Large intestine (tissue), 3 donors: Measurements from ENCODE around the gene SLC39A6. TPM values are rescaled to one million over a fixed set of nuclear protein-coding genes. Genes with fewer than 3 reads are reported as not detected.

Experiments
- DNase-seq, 2 donors: peaks; one replicate each; pipeline versions ENCODE4 v3.0.0 to v3.0.0-alpha.2; 2013
- H3K27ac ChIP-seq: one replicate; pipeline ENCODE4 v1.5.1; 2013; ENCODE audit warnings: low read length
- H3K27me3 ChIP-seq: 2 replicates; pipeline ENCODE4 v1.6.1; 2013; ENCODE audit warnings: low read length; ENCODE audit not compliant: control insufficient read depth, insufficient read depth
- H3K36me3 ChIP-seq: 2 replicates; pipeline ENCODE4 v1.6.1; 2013; ENCODE audit warnings: low read length; ENCODE audit not compliant: control insufficient read depth, insufficient read depth
- H3K4me1 ChIP-seq: one replicate; pipeline ENCODE4 v1.6.1; 2013; ENCODE audit warnings: low read length; ENCODE audit not compliant: control insufficient read depth, insufficient read depth
- H3K4me3 ChIP-seq: one replicate; pipeline ENCODE4 v1.5.1; 2013; ENCODE audit warnings: low read length
- H3K9me3 ChIP-seq: one replicate; pipeline ENCODE4 v1.6.1; 2013; ENCODE audit warnings: mild to moderate bottlenecking, low read depth, low read length, moderate library complexity; ENCODE audit not compliant: control insufficient read depth
- WGBS: methylation state at CpG from one replicate; pipeline ENCODE4 v1.1.5; 2013; ENCODE audit warnings: low lambda C conversion rate; ENCODE audit not compliant: insufficient coverage; 5-methylcytosine and 5-hydroxymethylcytosine counted together
- polyA plus RNA-seq: library from polyadenylated mRNA; unstranded; fragments of 120-200 nt; gene quantifications from one replicate; pipeline ENCODE4 v1.2.1, GENCODE V29; 2013

The SLC39A6 gene
- polyA plus RNA-seq, 1 donor, result 19.9 TPM

- Histone ChIP-seq H3K4me3 (no peak overlapping the region), H3K27me3 (no peaks in the 10 kb centered on the region), H3K9me3 (no peaks in the 10 kb centered on the region), H3K27ac (no peak overlapping the region), H3K36me3 (peaks cover 60% of the 10 kb centered on the region), H3K4me1 (no peaks in the 10 kb centered on the region)
- DNase-seq, result no peak
- WGBS, result no CpG with 5 or more reads among the region's 4 CpGs
Measured at GRCh38 chr18:36141576-36141975, 12.4 kb upstream of the SLC39A6 start.

DNA sequence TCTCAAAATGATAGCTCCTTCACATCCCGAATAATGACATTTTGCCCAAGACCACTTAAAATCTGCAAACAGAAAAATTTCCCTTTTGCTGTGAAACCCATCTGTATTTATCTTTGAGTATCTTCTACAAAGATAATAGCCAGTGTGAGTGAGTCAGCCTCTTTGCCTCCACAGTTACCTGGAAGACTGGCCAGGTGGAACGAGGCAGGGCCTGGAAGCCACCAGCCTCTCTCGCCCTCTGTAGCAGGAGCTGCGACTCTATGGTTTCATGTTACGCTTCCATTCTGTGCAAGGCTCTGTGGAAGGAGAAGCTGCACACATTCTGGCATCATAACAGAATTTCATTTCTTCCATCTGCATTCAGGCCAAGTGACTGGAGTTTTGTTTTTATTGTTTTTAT lies 10.1 kb upstream of the SLC39A6 start:
- Histone ChIP-seq H3K27me3 (no peaks in the 10 kb centered on the region), H3K27ac (no peak overlapping the region), H3K4me1 (no peaks in the 10 kb centered on the region), H3K36me3 (peaks cover 45% of the 10 kb centered on the region), H3K4me3 (no peak overlapping the region), H3K9me3 (no peaks in the 10 kb centered on the region)
- DNase-seq, result no peak
- 100% methylated on average over 3 of the region's 5 CpGs for WGBS

- DNase-seq, result no peak
- H3K27me3 ChIP-seq, result no peaks in the 10 kb centered on the region
- H3K4me3 ChIP-seq, result no peak overlapping the region
- WGBS, result 100% methylated on average over 1 of the region's 1 CpG
- no peaks in the 10 kb centered on the region for H3K4me1 ChIP-seq
- H3K36me3 ChIP-seq, result peaks cover 33% of the 10 kb centered on the region
- H3K27ac ChIP-seq, result no peak overlapping the region
- H3K9me3 ChIP-seq, result no peaks in the 10 kb centered on the region
Measured at GRCh38 chr18:36135264-36135663, 6.1 kb upstream of the SLC39A6 start.

DNA sequence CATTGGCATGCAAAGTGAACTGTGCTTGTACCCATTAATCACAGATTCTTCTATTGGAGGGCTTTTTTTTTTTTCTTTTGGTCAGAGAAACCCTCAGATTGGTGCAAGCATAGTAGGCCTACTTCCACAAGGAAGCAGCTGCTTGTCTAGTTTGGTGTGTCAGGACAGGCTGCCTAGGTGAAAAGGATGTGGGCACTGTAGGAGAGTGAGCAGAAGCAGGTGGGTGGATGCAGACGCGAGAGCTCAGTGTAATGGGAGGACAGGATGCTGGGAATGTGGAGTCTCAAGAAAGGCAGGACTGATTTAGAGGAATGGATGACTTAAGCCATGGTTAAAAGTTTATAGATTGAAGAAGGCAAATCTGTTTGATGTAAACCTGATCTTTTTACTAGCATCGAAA lies 3.6 kb upstream of the SLC39A6 start:
- Histone ChIP-seq H3K36me3 (peaks cover 13% of the 10 kb centered on the region), H3K4me1 (peaks cover 3% of the 10 kb centered on the region), H3K27me3 (no peaks in the 10 kb centered on the region), H3K4me3 (no peak overlapping the region), H3K27ac (no peak overlapping the region), H3K9me3 (peaks cover 4% of the 10 kb centered on the region)
- WGBS, result no CpG with 5 or more reads among the region's 3 CpGs
- DNase-seq, result no peak

GRCh38 chr18:36131692-36132483 lies 2.7 kb upstream of the SLC39A6 start:
- Histone ChIP-seq H3K9me3 (peaks cover 4% of the 10 kb centered on the region), H3K27me3 (no peaks in the 10 kb centered on the region), H3K36me3 (peaks cover 9% of the 10 kb centered on the region), H3K4me3 (no peak overlapping the region), H3K4me1 (peaks cover 3% of the 10 kb centered on the region), H3K27ac (no peak overlapping the region)
- WGBS, result 38% methylated on average over 1 of the region's 9 CpGs
- no peak for DNase-seq

DNA sequence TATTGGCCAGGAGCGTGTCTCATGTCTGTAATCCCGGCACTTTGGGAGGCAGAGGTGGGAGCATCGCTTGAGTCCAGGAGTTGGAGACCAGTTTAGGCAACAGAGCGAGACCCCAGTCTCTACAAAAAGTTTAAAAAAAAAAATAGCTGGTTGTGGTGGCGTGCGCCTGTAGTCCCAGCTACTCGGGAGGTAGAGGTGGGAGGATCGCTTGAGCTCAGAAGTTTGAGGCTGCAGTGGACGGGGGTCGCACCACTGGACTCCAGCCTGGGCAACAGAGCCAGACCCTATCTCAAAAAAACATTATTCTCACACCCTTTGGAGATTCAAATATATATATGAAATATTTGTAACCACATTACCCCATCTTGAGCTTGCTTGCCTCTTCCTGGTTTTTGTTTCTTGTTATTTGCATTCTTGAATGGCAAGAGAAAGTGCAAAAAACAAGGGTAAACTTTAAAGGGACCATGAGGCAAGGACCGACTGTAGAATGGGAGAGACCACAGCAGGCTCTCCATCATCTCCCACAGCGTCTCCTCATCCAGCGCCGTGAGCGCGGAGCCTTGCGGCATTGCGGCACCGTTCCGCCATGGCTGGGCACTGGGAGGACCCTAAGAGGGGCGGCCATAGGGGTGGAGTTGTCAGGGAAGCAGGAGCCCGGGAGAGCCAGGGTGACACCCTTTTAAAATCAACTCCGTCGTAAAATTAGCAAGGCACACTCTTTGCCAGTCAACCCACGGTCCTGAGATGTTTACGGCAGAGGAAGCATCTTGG lies 1.9 kb upstream of the SLC39A6 start:
- H3K36me3 ChIP-seq, result peaks cover 7% of the 10 kb centered on the region
- H3K27ac ChIP-seq, result no peak overlapping the region
- WGBS, result 83% methylated on average over 5 of the region's 26 CpGs
- no peak for DNase-seq
- H3K4me1 ChIP-seq, result peaks cover 3% of the 10 kb centered on the region
- peaks cover 4% of the 10 kb centered on the region for H3K9me3 ChIP-seq
- H3K4me3 ChIP-seq, result peak overlapping the region; percentile 79
- H3K27me3 ChIP-seq, result no peaks in the 10 kb centered on the region

DNA sequence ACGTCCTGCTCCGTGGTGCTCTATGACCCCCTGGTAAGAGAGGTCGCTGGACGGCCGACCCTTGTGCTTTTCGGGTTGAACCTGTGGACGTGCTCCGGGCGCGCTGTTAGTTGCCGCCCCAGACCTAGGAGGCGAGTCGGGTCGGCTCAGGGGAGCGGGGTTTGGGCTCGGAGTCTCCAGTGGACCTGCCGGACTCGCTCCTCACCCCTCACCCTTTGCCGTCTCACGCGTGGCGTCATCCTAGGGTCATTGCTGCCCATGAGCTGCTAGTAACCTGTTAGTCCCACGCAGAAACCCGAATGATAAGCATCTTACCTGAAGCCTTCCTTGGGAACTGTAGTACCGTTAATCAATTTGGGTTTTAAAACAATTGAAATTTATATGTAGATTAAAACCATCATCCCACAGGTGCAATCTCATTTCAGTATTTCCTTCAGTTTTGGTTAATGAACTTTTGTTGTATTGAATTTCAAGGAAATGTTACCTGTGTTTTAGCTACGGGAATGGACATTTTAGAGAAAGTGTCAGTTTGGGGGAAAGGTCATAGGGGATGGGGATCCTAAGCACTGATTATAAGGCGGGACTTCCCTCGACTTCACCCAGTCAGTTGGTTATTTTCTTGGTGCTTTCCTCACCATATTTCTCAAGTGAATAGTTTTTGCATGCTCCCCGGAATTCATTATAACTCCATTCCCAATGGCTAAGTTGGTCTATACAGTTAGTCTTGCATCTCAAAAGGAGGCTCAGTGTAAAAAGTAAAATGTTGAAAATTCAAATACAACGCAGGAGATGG lies 1.1 kb upstream of the SLC39A6 start:
- Histone ChIP-seq H3K9me3 (peaks cover 4% of the 10 kb centered on the region), H3K4me3 (peak overlapping the region; percentile 79), H3K27me3 (no peaks in the 10 kb centered on the region), H3K27ac (peak overlapping the region; percentile 100), H3K36me3 (peaks cover 7% of the 10 kb centered on the region), H3K4me1 (peaks cover 3% of the 10 kb centered on the region)
- 20% methylated on average over 2 of the region's 30 CpGs for WGBS
- DNase-seq, result no peak

- no CpG with 5 or more reads among the region's 37 CpGs for WGBS
- no peak for DNase-seq
- Histone ChIP-seq H3K4me3 (peak overlapping the region; percentile 79), H3K27ac (peak overlapping the region; percentile 100), H3K27me3 (no peaks in the 10 kb centered on the region), H3K4me1 (peaks cover 3% of the 10 kb centered on the region), H3K36me3 (peaks cover 8% of the 10 kb centered on the region), H3K9me3 (peaks cover 4% of the 10 kb centered on the region)
Measured at GRCh38 chr18:36128907-36129299, 237 bp downstream of the SLC39A6 start.

DNA sequence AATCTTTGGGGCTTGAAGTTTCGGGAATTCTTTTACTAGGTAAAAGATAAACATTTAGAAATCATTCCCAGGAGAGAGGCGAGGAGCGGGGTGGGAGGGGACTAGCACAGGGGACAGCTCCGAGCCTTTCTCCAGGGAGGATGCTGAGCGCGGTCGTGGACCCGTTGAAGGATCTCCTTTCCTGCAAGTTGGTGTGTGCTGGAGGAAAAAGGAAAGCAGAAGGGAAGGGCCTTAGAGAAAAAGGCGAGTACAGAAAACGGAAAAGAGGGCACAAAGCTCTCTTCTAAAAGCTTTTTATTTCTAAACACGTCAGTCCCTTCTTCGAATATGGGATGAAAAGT lies 640 bp downstream of the SLC39A6 start:
- WGBS, result 0% methylated on average over 4 of the region's 12 CpGs
- H3K4me3 ChIP-seq, result peak overlapping the region; percentile 79
- peaks cover 3% of the 10 kb centered on the region for H3K4me1 ChIP-seq
- H3K36me3 ChIP-seq, result peaks cover 8% of the 10 kb centered on the region
- H3K27ac ChIP-seq, result no peak overlapping the region
- peak in 1 of 2 donors; percentile 24 for DNase-seq
- peaks cover 4% of the 10 kb centered on the region for H3K9me3 ChIP-seq
- no peaks in the 10 kb centered on the region for H3K27me3 ChIP-seq

DNA sequence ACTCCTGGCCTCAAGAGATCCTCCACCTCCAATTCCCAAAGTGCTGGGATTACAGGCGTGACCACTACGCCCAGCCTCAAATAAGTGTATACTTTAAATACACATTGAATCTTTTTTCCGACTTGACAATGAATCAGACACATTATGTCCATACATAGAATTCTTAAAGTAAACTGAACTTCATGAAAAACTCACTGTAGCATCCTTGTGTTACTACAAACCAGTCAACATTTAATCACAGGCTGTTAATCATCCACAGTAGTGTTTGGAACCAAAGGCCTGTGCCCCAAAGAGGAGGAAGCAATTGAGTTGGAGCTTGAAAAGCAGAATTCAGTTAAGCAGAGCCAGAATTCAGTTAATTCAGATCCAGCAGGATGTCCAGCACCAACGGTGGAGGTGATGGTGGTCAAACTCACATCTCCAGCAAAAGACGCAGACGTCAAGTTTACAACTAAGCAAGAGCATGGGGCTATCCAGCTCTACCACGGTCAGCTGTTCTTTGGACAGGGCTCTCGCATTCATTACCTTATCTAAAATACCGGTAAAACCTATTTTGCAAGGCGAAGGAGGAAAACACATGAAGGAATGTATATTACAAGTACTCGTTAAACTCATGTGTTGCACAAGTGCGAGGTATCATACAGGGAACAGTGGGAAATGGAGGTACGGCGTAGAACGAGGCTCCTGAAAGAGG lies 1.2 kb downstream of the SLC39A6 start:
- Histone ChIP-seq H3K4me3 (peak overlapping the region; percentile 79), H3K27ac (no peak overlapping the region), H3K4me1 (peaks cover 3% of the 10 kb centered on the region)

More for the DNA sequence above, 1.2 kb downstream of the SLC39A6 start:
- Histone ChIP-seq H3K27me3 (no peaks in the 10 kb centered on the region), H3K9me3 (peaks cover 4% of the 10 kb centered on the region), H3K36me3 (peaks cover 10% of the 10 kb centered on the region)
- DNase-seq, result peak in 1 of 2 donors; percentile 50
- WGBS, result 100% methylated on average over 3 of the region's 15 CpGs
